Measurements from ENCODE around the gene TMEM45A.

TMEM45A gene

DNA sequence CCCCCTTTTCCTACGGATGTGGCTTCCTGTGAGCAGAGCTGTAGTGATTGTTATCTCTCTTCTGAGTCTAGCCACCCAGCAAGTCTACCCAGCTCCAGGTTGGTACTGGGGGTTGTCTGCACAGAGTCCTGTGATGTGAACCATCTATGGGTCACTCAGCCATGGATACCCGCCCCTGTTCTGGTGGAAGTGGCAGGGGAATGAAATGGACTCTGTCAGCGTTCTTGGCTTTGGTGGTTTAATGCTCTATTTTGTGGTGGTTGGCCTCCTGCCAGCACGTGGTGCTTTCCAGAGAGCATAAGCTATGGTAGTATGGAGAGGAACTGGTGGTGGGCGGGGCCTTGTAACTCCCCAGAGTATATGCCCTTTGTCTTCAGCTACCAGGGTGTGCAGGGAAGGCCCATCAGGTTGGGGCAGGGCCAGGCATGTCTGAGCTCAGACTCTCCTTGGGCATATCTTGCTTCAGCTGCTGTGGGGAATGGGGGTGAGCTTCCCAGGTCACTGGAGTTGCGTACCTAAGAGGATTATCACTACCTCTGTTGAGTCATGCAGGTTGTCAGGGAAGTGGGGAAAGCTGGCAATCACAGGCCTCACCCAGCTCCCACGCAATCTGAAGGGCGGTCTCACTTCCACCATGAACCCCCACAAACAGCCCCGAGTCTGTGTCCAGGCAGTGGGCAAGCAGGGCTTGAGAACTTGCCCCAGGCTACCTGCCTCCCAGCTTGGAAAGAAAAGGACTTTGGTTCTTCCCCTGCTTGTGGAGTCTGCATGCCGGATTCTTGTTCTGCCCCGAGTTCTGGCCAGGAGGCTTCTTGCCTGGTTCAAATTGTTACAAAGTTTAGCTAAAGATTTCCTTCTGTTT lies 108.0 kb downstream of the TMEM45A start:
- no peak for DNase-seq (ENCODE audit: extremely low spot score)
- ChIA-PET POLR2A (no interaction called here), CTCF (interaction anchor here (0.6 to 1.0 kb wide), 4 partner anchors 9 to 338 kb away, joined by 3 to 4 read pairs (median 3); no protein-coding TSS in a partner anchor)
- TF ChIP-seq BHLHE40 (IDR thresholded peaks at IDR 0.05; ENCODE audit: borderline replicate concordance), result no peak
- no peak for TF ChIP-seq FOXK2 (IDR thresholded peaks at IDR 0.05)
- no peak for TF ChIP-seq FOXM1 (IDR thresholded peaks at IDR 0.05; ENCODE audit: borderline replicate concordance)
- TF ChIP-seq ZNF384 (IDR thresholded peaks at IDR 0.05), result no peak
- TF ChIP-seq TARDBP (IDR thresholded peaks at IDR 0.05), result no peak
- TF ChIP-seq, protein P1, sequence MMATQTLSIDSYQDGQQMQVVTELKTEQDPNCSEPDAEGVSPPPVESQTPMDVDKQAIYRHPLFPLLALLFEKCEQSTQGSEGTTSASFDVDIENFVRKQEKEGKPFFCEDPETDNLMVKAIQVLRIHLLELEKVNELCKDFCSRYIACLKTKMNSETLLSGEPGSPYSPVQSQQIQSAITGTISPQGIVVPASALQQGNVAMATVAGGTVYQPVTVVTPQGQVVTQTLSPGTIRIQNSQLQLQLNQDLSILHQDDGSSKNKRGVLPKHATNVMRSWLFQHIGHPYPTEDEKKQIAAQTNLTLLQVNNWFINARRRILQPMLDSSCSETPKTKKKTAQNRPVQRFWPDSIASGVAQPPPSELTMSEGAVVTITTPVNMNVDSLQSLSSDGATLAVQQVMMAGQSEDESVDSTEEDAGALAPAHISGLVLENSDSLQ (IDR thresholded peaks at IDR 0.05), result no peak
- no peak for TF ChIP-seq SP1 (IDR thresholded peaks at IDR 0.05)
- no peak for TF ChIP-seq HDGF (IDR thresholded peaks at IDR 0.05; ENCODE audit: borderline replicate concordance)

DNA sequence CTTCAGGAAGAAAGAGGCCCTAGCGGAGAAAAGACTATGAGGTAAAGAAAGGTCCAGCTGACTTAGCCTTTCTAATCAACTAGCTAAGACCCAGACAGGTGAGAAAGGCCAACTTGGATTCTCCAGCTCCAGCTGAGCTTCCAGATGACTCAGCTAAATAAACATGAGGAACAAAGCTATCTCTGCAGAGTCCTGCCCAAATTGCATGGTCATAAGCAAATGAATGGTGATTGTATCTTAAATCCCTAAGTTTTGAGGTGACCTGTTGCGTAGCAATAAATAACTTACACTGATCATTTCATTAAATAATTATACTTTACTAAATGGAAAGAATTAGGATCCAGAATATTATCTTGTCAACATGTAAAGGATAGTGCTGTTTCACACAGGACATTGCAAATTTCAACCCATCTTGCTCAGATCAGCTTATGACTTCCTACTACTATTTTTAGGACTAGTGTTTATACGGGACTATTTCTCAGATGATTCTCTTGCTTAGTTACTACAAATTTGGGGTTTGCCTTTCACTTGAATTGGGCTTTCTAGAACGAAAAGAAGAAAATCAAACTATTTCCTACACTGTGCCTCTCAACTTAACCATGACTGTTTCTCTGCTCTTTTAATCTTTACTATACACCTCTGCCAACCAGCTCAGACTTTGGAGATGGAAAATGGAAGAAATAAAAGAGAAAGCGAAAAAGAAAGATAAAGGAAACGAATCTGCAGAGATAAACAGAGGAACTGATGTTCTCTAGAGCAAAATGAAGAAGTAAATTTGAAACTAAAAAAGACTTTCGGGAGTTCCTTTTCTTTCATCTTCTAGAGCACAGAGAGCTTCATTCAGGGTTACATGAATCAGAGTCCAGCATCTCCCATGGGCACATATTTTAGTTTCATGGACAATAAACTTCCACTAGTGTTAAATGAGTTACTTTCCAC lies 110.4 kb downstream of the TMEM45A start:
- DNase-seq (ENCODE audit: extremely low spot score), result no peak
- ChIA-PET CTCF (interaction anchor here (0.5 to 1.3 kb wide), 3 partner anchors 13 to 285 kb away, joined by 3 to 5 read pairs (median 4); no protein-coding TSS in a partner anchor), POLR2A (interaction anchor here (1.2 kb wide), 1 partner anchor 108 kb away, joined by 3 read pairs; no protein-coding TSS in a partner anchor)
- no peak for TF ChIP-seq HDGF (IDR thresholded peaks at IDR 0.05; ENCODE audit: borderline replicate concordance)

DNA sequence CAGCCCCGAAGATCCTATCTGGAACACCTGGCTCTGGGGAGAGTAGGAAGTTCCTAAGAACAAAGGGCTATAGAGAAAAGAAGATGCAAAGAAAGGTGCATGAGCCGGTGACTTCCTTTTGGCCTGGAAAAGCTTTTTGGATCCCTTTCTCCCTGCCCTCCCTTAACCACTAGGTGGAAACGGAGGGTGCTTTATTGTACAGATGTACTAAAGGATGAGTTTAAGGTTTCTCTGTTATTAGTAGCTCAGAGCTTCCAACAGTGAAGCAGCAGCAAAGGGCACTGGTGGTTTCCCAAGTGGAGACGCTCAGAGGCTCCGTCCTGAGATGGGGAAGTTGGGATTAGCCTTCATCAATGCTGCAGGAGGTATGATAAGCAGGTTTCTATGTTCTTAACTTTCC lies 111.0 kb downstream of the TMEM45A start:
- TF ChIP-seq HDGF (IDR thresholded peaks at IDR 0.05; ENCODE audit: borderline replicate concordance) (no peak), FOXK2 (IDR thresholded peaks at IDR 0.05) (no peak), FOXM1 (IDR thresholded peaks at IDR 0.05; ENCODE audit: borderline replicate concordance) (no peak), NFRKB (IDR thresholded peaks at IDR 0.05) (no peak), SP1 (IDR thresholded peaks at IDR 0.05) (no peak), CTBP1 (IDR thresholded peaks at IDR 0.05; ENCODE audit: borderline replicate concordance) (no peak), FOXA1 (IDR thresholded peaks at IDR 0.05) (no peak)
- TF ChIP-seq, protein P1 (IDR thresholded peaks at IDR 0.05), result no peak
- CTCF ChIA-PET, result interaction anchor here (0.5 to 0.7 kb wide), 2 partner anchors 284 to 790 kb away, joined by 3 read pairs; no protein-coding TSS in a partner anchor
- POLR2A ChIA-PET, result no interaction called here
- DNase-seq (ENCODE audit: extremely low spot score), result peak; percentile 44

DNA sequence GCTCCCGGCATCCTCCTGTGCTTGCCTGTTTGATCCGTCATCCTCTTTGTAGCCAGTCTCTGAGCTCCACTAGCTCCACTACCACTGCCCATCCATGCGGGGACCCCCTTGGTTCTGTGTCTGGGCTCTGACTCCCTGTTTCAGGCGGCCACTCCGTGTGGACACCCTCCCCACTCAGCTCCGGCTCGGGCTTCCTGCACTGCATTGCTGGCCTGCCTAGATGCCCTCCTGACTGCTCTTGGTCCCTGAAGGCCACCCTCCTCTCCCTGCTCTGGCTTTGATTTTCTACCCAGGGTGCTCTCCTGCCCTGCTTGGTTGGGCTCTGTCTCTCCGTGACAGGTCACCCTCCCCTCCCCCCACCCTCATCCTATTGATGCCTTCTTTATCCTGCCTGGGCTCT lies 112.9 kb downstream of the TMEM45A start:
- POLR2A ChIA-PET, result no interaction called here

DNA sequence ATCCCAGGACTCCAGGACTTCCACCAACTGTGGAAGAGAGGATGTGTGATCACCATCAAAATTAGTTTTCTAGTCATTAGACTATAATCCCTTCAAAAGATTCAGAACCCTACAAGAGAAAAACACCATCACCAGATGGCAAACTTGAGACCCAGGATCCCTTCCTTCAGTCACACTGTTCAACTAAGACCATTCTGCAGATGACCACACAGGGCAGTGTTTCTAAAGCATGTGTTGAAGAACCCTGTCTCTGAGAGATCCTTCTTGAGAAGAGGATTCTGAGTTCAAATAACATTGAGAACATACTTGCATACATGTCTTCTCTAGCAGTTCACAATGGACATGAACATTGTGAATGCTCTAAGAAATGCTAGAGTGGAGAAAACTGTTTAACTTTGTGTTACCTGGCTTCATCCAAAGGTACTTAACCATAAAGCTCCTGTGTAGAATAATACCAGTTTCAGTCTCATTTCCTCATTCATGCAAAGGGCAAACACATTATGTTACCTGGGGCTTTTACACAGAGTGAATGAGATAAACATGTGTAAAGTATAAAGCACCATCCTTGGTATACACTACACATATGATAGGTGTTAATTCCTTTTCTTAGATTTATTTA lies 114.6 kb downstream of the TMEM45A start:
- TF ChIP-seq BHLHE40 (IDR thresholded peaks at IDR 0.05; ENCODE audit: borderline replicate concordance) (no peak), FOXM1 (IDR thresholded peaks at IDR 0.05; ENCODE audit: borderline replicate concordance) (no peak), FOXK2 (IDR thresholded peaks at IDR 0.05) (no peak), HDGF (IDR thresholded peaks at IDR 0.05; ENCODE audit: borderline replicate concordance) (no peak), NFRKB (IDR thresholded peaks at IDR 0.05) (no peak), LEF1 (IDR thresholded peaks at IDR 0.05; ENCODE audit: borderline replicate concordance) (no peak), L3MBTL2 (conservative IDR thresholded peaks at IDR 0.05) (no peak), CTBP1 (IDR thresholded peaks at IDR 0.05; ENCODE audit: borderline replicate concordance) (no peak)

More for the DNA sequence above, 112.9 kb downstream of the TMEM45A start:
- CTCF ChIA-PET, result no interaction called here
- DNase-seq (ENCODE audit: extremely low spot score), result no peak
- TF ChIP-seq LEF1 (IDR thresholded peaks at IDR 0.05; ENCODE audit: borderline replicate concordance) (no peak), SUZ12 (IDR thresholded peaks at IDR 0.05) (no peak), TARDBP (IDR thresholded peaks at IDR 0.05) (no peak), ARNT (IDR thresholded peaks at IDR 0.05) (no peak), HDGF (IDR thresholded peaks at IDR 0.05; ENCODE audit: borderline replicate concordance) (no peak), ELF4 (IDR thresholded peaks at IDR 0.05) (no peak), BHLHE40 (IDR thresholded peaks at IDR 0.05; ENCODE audit: borderline replicate concordance) (no peak), FOXM1 (IDR thresholded peaks at IDR 0.05; ENCODE audit: borderline replicate concordance) (no peak), FOXK2 (IDR thresholded peaks at IDR 0.05) (no peak), FOXA1 (IDR thresholded peaks at IDR 0.05) (no peak), SP1 (IDR thresholded peaks at IDR 0.05) (no peak)

DNA sequence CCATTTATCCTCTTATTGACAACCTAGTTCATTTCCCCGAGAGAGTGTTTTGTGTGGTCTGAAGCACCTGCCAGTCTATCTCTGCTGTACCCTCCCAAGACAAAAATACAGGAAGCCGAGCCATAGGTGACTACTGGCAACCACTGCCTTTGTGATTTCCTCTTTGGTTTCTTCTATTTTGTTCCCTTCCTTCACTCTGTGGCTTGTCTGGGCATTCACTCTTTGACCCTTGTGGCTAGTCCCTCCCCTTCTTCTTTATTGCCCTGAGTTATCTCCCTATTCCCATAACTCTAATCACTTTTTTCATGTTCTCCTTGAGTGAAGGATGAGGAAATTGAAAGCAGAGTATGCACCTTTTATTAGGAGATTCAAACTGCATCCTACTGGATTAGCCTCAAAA lies 116.9 kb downstream of the TMEM45A start, which contains the start of gene ADGRG7:
ADGRG7 (plus strand) TSS at position 297 of the 400 bp plus-strand sequence. CDS start 256 bp downstream, outside the sequence.
- ChIA-PET POLR2A (no interaction called here), CTCF (no interaction called here)
- TF ChIP-seq SUZ12 (IDR thresholded peaks at IDR 0.05), result no peak
- TF ChIP-seq BHLHE40 (IDR thresholded peaks at IDR 0.05; ENCODE audit: borderline replicate concordance), result no peak
- no peak for TF ChIP-seq L3MBTL2 (conservative IDR thresholded peaks at IDR 0.05)
- TF ChIP-seq TARDBP (IDR thresholded peaks at IDR 0.05), result no peak
- TF ChIP-seq FOXM1 (IDR thresholded peaks at IDR 0.05; ENCODE audit: borderline replicate concordance), result no peak
- TF ChIP-seq ELF4 (IDR thresholded peaks at IDR 0.05), result no peak
- TF ChIP-seq HDGF (IDR thresholded peaks at IDR 0.05; ENCODE audit: borderline replicate concordance), result no peak
- TF ChIP-seq, protein P1 (IDR thresholded peaks at IDR 0.05), result no peak
- no peak for TF ChIP-seq FOXK2 (IDR thresholded peaks at IDR 0.05)
- TF ChIP-seq CTBP1 (IDR thresholded peaks at IDR 0.05; ENCODE audit: borderline replicate concordance), result no peak
- TF ChIP-seq FOXA1 (IDR thresholded peaks at IDR 0.05), result no peak
- no peak for TF ChIP-seq ZNF384 (IDR thresholded peaks at IDR 0.05)
- no peak for TF ChIP-seq ARNT (IDR thresholded peaks at IDR 0.05)
- no peak for TF ChIP-seq LEF1 (IDR thresholded peaks at IDR 0.05; ENCODE audit: borderline replicate concordance)
- no peak for TF ChIP-seq NFRKB (IDR thresholded peaks at IDR 0.05)
- no peak for DNase-seq (ENCODE audit: extremely low spot score)

More for the DNA sequence above, 114.6 kb downstream of the TMEM45A start:
- POLR2A ChIA-PET, result no interaction called here
- CTCF ChIA-PET, result interaction anchor here (0.6 kb wide), 1 partner anchor 78 kb away, joined by 3 read pairs; no protein-coding TSS in a partner anchor
- DNase-seq (ENCODE audit: extremely low spot score), result no peak
